HCT116 (cell line): Measurements from ENCODE around the gene HAUS8. TPM values are rescaled to one million over a fixed set of nuclear protein-coding genes. Genes with fewer than 3 reads are reported as not detected.

ENCODE experiments used
- ATAC-seq: fragments of 200-7000 bp; cut with Tn5 transposase; 2 replicates; pipeline ENCODE4 v1.9.1; 2020; ENCODE audit warnings: mild to moderate bottlenecking, moderate library complexity
- BruUV-seq: library from RNA; stranded (reverse); fragments of 400-500 nt; replicated peaks from 2 replicates; lab custom pipeline; 2021; lab: Mats Ljungman, UMichigan
- CTCF ChIA-PET: fragments of 300-600 bp; sonication (Branson Sonifier 250); formaldehyde crosslinking; loops from one replicate; lab custom pipeline; 2021; ENCODE audit warnings: antibody characterized with exemption; lab: Charles Lee
- POLR2A ChIA-PET: fragments of 300-600, 350-600 bp; sonication (Branson Sonifier 250); formaldehyde crosslinking; loops from one replicate; lab custom pipeline; 2021; ENCODE audit warnings: antibody characterized with exemption; lab: Charles Lee
- RAD21 ChIA-PET, 2 experiments: fragments of 300-600 bp; sonication (Branson Sonifier 250); formaldehyde crosslinking; loops; one replicate each; lab custom pipeline; 2023; ENCODE audit warnings: low total read pairs in 2 of 2; ENCODE audit not compliant: uncharacterized antibody in 2 of 2, unreplicated experiment in 2 of 2, low non-redundant PET in 1 of 2; lab: Charles Lee
- DNase-seq: peaks from one replicate; pipeline ENCODE4 v3.0.0-alpha.2; 2010; ENCODE audit warnings: low read depth, low spot score
- H2AFZ ChIP-seq: fragments of 200-600 bp; shearing (Covaris generic), sonication (generic); 2 replicates; pipeline ENCODE4 v1.6.1; 2017; ENCODE audit warnings: low read depth, mixed run types, mixed read lengths, antibody characterized with exemption, low read length; ENCODE audit not compliant: poor library complexity, severe bottlenecking
- H3K27ac ChIP-seq: 2 replicates; pipeline ENCODE4 v1.5.1; 2012; ENCODE audit warnings: low read depth, low read length
- H3K27me3 ChIP-seq: fragments of 200-600 bp; sonication (generic); 2 replicates; pipeline ENCODE4 v1.6.1; 2016; ENCODE audit warnings: mixed run types, low read length, mixed read lengths; ENCODE audit not compliant: insufficient read depth
- H3K36me3 ChIP-seq, 2 experiments: fragments of 200-500 bp in 1 of 2; fragments of 200-600 bp in 1 of 2; sonication (Bioruptor generic) in 1 of 2; sonication (generic) in 1 of 2; 2 replicates each; pipeline versions ENCODE4 v1.5.1 to v1.6.1; 2014 to 2016; ENCODE audit warnings: low read length in 2 of 2, inconsistent platforms in 1 of 2, mixed read lengths in 1 of 2, mixed run types in 1 of 2; ENCODE audit not compliant: insufficient read depth in 2 of 2, control insufficient read depth in 1 of 2
- H3K4me1 ChIP-seq, 2 experiments: fragments of 200-600 bp in 1 of 2; sonication (generic) in 1 of 2; 2 replicates each; pipeline versions ENCODE4 v1.5.1 to v1.6.1; 2012 to 2017; ENCODE audit warnings: low read length in 2 of 2, inconsistent platforms in 1 of 2, mild to moderate bottlenecking in 1 of 2, mixed read lengths in 1 of 2, mixed run types in 1 of 2, moderate library complexity in 1 of 2; ENCODE audit not compliant: insufficient read depth in 2 of 2, control insufficient read depth in 1 of 2
- H3K4me2 ChIP-seq: fragments of 200-600 bp; sonication (generic); 2 replicates; pipeline ENCODE4 v1.6.1; 2017; ENCODE audit warnings: mixed run types, low read length, mixed read lengths
- H3K4me3 ChIP-seq, 2 experiments: fragments of 200-600 bp in 1 of 2; sonication (generic) in 1 of 2; replicated peaks in 1 of 2; 2 replicates each; pipeline ENCODE4 v1.5.1; 2011 to 2016; ENCODE audit warnings: low read length in 2 of 2, control low read depth in 1 of 2, low read depth in 1 of 2, mild to moderate bottlenecking in 1 of 2, mixed read lengths in 1 of 2, mixed run types in 1 of 2
- H3K79me2 ChIP-seq: fragments of 200-600 bp; sonication (generic); 2 replicates; pipeline ENCODE4 v1.6.1; 2017; ENCODE audit warnings: mild to moderate bottlenecking, mixed run types, low read length, moderate library complexity, mixed read lengths; ENCODE audit not compliant: insufficient read depth
- H3K9ac ChIP-seq: fragments of 200-600 bp; sonication (generic); 2 replicates; pipeline ENCODE4 v1.6.1; 2016; ENCODE audit warnings: low read length, mixed read lengths
- H3K9me2 ChIP-seq: fragments of 200-600 bp; sonication (generic), shearing (Covaris generic); 2 replicates; pipeline ENCODE4 v1.6.1; 2017; ENCODE audit warnings: mixed run types, mild to moderate bottlenecking, moderate library complexity; ENCODE audit not compliant: insufficient read depth
- H3K9me3 ChIP-seq, 2 experiments: fragments of 200-500 bp in 1 of 2; fragments of 200-600 bp in 1 of 2; sonication (Bioruptor generic) in 1 of 2; sonication (generic) in 1 of 2; 2 replicates each; pipeline ENCODE4 v1.6.1; 2014 to 2017; ENCODE audit warnings: low read length in 2 of 2, mixed read lengths in 2 of 2, inconsistent platforms in 1 of 2, low read depth in 1 of 2, mild to moderate bottlenecking in 1 of 2, mixed run types in 1 of 2, moderate library complexity in 1 of 2; ENCODE audit not compliant: control insufficient read depth in 1 of 2, insufficient read depth in 1 of 2
- H4K20me1 ChIP-seq: fragments of 200-600 bp; sonication (generic), shearing (Covaris generic); 2 replicates; pipeline ENCODE4 v1.6.1; 2017; ENCODE audit warnings: mixed run types, mild to moderate bottlenecking, moderate library complexity; ENCODE audit not compliant: insufficient read depth
- CBX3 ChIP-seq: IDR thresholded peaks from 2 replicates; pipeline ENCODE4 v1.6.1; 2012; ENCODE audit warnings: low read depth
- CEBPB ChIP-seq: IDR thresholded peaks from 2 replicates; pipeline ENCODE4 v1.6.1; 2012; ENCODE audit warnings: low read depth
- EGR1 ChIP-seq: IDR thresholded peaks from 2 replicates; pipeline ENCODE4 v1.6.1; 2012; ENCODE audit warnings: low read depth
- EZH2phosphoT487 ChIP-seq: fragments of 200-600 bp; IDR thresholded peaks from 2 replicates; pipeline ENCODE4 v1.6.1; 2018; ENCODE audit warnings: antibody characterized with exemption, borderline replicate concordance
- FOSL1 ChIP-seq: IDR thresholded peaks from 2 replicates; pipeline ENCODE4 v1.6.1; 2012; ENCODE audit warnings: low read depth
- JUND ChIP-seq: IDR thresholded peaks from 2 replicates; pipeline ENCODE4 v1.6.1; 2012
- POLR2AphosphoS5 ChIP-seq: IDR thresholded peaks from 2 replicates; pipeline ENCODE4 v1.6.1; 2011; ENCODE audit warnings: mild to moderate bottlenecking, low read depth, low read length, moderate library complexity
- RAD21 ChIP-seq: IDR thresholded peaks from 2 replicates; pipeline ENCODE4 v1.6.1; 2012; ENCODE audit warnings: low read depth, mild to moderate bottlenecking
- SIN3A ChIP-seq: IDR thresholded peaks from 2 replicates; pipeline ENCODE4 v1.6.1; 2012; ENCODE audit warnings: low read depth
- SP1 ChIP-seq: IDR thresholded peaks from 2 replicates; pipeline ENCODE4 v1.6.1; 2012; ENCODE audit warnings: low read depth
- SRF ChIP-seq: IDR thresholded peaks from 2 replicates; pipeline ENCODE4 v1.6.1; 2012; ENCODE audit warnings: low read depth
- TCF7L2 ChIP-seq: IDR thresholded peaks from 2 replicates; pipeline ENCODE4 v1.7.0; 2011; ENCODE audit warnings: borderline replicate concordance, inconsistent platforms; ENCODE audit not compliant: insufficient read depth, insufficient read length; ENCODE audit errors: extremely low read depth
- YY1 ChIP-seq: IDR thresholded peaks from 2 replicates; pipeline ENCODE4 v1.6.1; 2011; ENCODE audit warnings: low read length, low read depth, moderate library complexity, mild to moderate bottlenecking; ENCODE audit not compliant: insufficient replicate concordance; ENCODE audit errors: extremely low read depth
- ZFX ChIP-seq: fragments of 450-650 bp; IDR thresholded peaks from 2 replicates; pipeline ENCODE4 v1.6.1; 2017
- ZNF274 ChIP-seq: fragments of 200-500 bp; sonication (Bioruptor generic); IDR thresholded peaks from 2 replicates; pipeline ENCODE4 v1.6.1; 2014; ENCODE audit warnings: mild to moderate bottlenecking, low read depth, low read length, inconsistent platforms
- intact Hi-C: fragments of 100-400 bp; cut with micrococcal nuclease; formaldehyde crosslinking; loops from 2 replicates; pipeline ENCODE4 v1.10.0; 2022
- total RNA-seq: library from RNA; stranded (reverse); gene quantifications from one replicate; pipeline ENCODE4 v1.2.1, GENCODE V29; 2021; ENCODE audit not compliant: unreplicated experiment
- TF ChIP-seq, protein P1 (sequence below), 3 experiments: fragments of 200-600 bp in 1 of 3; sonication (generic) in 1 of 3; IDR thresholded peaks in 2 of 3; conservative IDR thresholded peaks in 1 of 3; 2 replicates each; pipeline ENCODE4 v1.5.1; 2012 to 2017; ENCODE audit warnings: low read depth in 2 of 3, low read length in 2 of 3, antibody characterized with exemption in 1 of 3, borderline replicate concordance in 1 of 3, control low read depth in 1 of 3, mild to moderate bottlenecking in 1 of 3, mixed read lengths in 1 of 3, mixed run types in 1 of 3, moderate library complexity in 1 of 3; ENCODE audit not compliant: insufficient read depth in 1 of 3
- TF ChIP-seq, protein P2 (sequence below): IDR thresholded peaks from 2 replicates; pipeline ENCODE4 v1.6.1; 2011; ENCODE audit warnings: mild to moderate bottlenecking, low read length, moderate library complexity; ENCODE audit not compliant: insufficient replicate concordance; ENCODE audit errors: extremely low read depth
- TF ChIP-seq, protein P3 (sequence below): IDR thresholded peaks from 2 replicates; pipeline ENCODE4 v1.6.1; 2012; ENCODE audit warnings: low read depth
- TF ChIP-seq, protein P4 (sequence below): IDR thresholded peaks from 2 replicates; pipeline ENCODE4 v1.6.1; 2012

Gene HAUS8
- total RNA-seq, 1 experiment from 2014 or later = 23.6 TPM

DNA sequence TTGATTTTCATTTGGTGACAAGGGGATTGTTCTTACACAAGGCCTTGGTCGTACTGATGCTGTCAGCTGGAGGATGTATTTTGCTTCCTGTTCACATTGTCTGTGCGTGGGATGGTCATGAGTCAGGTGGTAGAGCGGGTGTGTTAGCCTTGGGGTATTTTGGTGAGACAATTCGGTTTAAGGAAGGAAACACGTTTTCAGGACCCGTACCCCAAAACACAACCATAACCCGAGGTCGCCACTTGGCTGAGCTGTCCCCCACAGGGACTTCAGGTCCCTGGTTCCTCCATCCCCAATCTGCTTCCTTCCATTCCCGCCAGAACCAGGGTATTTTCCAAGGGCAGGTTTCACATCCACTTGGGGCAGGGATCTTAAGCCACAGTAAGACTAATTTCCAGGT lies 15.3 kb upstream of the HAUS8 start:
- Histone ChIP-seq H3K4me3 (no peak overlapping the region), H3K79me2 (peaks cover 91% of the 10 kb centered on the region), H3K27ac (no peak overlapping the region), H3K9ac (no peak overlapping the region), H3K4me2 (no peak overlapping the region), H3K4me1 (peaks cover 0 to 5% of the 10 kb centered on the region in 2 experiments; a peak in 1 of 4 replicates), H3K27me3 (no peaks in the 10 kb centered on the region), H4K20me1 (no peaks in the 10 kb centered on the region), H3K9me2 (no peaks in the 10 kb centered on the region), H3K9me3 (no peaks in the 10 kb centered on the region), H2AFZ (no peak overlapping the region), H3K36me3 (no peaks in the 10 kb centered on the region; a peak in 1 of 4 replicates)
- ChIA-PET RAD21 (interaction anchor here in 1 of 2 experiments (0.7 kb wide), 1 partner anchor 135 kb away, joined by 6 read pairs; the partner anchor contains the start of gene OCEL1), CTCF (interaction anchor here (0.7 kb wide), 1 partner anchor 376 kb away, joined by 5 read pairs; no protein-coding TSS in a partner anchor), POLR2A (no interaction called here)
- intact Hi-C loops = no loop called here
- no TSS peak for BruUV-seq
- ATAC-seq (no peak), DNase-seq (no peak)
- TF ChIP-seq EZH2phosphoT487 = no peak
- TF ChIP-seq EGR1 = no peak
- TF ChIP-seq, protein P1, sequence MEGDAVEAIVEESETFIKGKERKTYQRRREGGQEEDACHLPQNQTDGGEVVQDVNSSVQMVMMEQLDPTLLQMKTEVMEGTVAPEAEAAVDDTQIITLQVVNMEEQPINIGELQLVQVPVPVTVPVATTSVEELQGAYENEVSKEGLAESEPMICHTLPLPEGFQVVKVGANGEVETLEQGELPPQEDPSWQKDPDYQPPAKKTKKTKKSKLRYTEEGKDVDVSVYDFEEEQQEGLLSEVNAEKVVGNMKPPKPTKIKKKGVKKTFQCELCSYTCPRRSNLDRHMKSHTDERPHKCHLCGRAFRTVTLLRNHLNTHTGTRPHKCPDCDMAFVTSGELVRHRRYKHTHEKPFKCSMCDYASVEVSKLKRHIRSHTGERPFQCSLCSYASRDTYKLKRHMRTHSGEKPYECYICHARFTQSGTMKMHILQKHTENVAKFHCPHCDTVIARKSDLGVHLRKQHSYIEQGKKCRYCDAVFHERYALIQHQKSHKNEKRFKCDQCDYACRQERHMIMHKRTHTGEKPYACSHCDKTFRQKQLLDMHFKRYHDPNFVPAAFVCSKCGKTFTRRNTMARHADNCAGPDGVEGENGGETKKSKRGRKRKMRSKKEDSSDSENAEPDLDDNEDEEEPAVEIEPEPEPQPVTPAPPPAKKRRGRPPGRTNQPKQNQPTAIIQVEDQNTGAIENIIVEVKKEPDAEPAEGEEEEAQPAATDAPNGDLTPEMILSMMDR (IDR thresholded peaks at IDR 0.05 in 2 of 3, conservative IDR thresholded peaks at IDR 0.05 in 1 of 3; ENCODE audit: borderline replicate concordance in 1 of 3, insufficient read depth in 1 of 3, low read depth in 2 of 3, low read length in 2 of 3) = no peak
- TF ChIP-seq ZNF274 = no peak
- TF ChIP-seq SIN3A = no peak
- no peak for TF ChIP-seq TCF7L2
- TF ChIP-seq SP1 = no peak
- TF ChIP-seq, protein P2, sequence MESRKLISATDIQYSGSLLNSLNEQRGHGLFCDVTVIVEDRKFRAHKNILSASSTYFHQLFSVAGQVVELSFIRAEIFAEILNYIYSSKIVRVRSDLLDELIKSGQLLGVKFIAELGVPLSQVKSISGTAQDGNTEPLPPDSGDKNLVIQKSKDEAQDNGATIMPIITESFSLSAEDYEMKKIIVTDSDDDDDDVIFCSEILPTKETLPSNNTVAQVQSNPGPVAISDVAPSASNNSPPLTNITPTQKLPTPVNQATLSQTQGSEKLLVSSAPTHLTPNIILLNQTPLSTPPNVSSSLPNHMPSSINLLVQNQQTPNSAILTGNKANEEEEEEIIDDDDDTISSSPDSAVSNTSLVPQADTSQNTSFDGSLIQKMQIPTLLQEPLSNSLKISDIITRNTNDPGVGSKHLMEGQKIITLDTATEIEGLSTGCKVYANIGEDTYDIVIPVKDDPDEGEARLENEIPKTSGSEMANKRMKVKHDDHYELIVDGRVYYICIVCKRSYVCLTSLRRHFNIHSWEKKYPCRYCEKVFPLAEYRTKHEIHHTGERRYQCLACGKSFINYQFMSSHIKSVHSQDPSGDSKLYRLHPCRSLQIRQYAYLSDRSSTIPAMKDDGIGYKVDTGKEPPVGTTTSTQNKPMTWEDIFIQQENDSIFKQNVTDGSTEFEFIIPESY = no peak
- TF ChIP-seq ZFX = no peak
- TF ChIP-seq CBX3 = no peak
- no peak for TF ChIP-seq SRF
- no peak for TF ChIP-seq JUND
- TF ChIP-seq CEBPB = no peak
- no peak for TF ChIP-seq FOSL1
- TF ChIP-seq RAD21 = no peak
- TF ChIP-seq YY1 = no peak
- TF ChIP-seq, protein P3, sequence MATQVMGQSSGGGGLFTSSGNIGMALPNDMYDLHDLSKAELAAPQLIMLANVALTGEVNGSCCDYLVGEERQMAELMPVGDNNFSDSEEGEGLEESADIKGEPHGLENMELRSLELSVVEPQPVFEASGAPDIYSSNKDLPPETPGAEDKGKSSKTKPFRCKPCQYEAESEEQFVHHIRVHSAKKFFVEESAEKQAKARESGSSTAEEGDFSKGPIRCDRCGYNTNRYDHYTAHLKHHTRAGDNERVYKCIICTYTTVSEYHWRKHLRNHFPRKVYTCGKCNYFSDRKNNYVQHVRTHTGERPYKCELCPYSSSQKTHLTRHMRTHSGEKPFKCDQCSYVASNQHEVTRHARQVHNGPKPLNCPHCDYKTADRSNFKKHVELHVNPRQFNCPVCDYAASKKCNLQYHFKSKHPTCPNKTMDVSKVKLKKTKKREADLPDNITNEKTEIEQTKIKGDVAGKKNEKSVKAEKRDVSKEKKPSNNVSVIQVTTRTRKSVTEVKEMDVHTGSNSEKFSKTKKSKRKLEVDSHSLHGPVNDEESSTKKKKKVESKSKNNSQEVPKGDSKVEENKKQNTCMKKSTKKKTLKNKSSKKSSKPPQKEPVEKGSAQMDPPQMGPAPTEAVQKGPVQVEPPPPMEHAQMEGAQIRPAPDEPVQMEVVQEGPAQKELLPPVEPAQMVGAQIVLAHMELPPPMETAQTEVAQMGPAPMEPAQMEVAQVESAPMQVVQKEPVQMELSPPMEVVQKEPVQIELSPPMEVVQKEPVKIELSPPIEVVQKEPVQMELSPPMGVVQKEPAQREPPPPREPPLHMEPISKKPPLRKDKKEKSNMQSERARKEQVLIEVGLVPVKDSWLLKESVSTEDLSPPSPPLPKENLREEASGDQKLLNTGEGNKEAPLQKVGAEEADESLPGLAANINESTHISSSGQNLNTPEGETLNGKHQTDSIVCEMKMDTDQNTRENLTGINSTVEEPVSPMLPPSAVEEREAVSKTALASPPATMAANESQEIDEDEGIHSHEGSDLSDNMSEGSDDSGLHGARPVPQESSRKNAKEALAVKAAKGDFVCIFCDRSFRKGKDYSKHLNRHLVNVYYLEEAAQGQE = no peak
- TF ChIP-seq, protein P4, sequence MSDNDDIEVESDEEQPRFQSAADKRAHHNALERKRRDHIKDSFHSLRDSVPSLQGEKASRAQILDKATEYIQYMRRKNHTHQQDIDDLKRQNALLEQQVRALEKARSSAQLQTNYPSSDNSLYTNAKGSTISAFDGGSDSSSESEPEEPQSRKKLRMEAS = no peak
- TF ChIP-seq POLR2AphosphoS5 = no peak
